HCT116 (cell line): ENCODE results near the gene HOGA1. TPM values are rescaled to one million over a fixed set of nuclear protein-coding genes. Genes with fewer than 3 reads are reported as not detected.

Source experiments
- ATAC-seq: fragments of 200-7000 bp; cut with Tn5 transposase; 2 replicates; pipeline ENCODE4 v1.9.1; 2020; ENCODE audit warnings: mild to moderate bottlenecking, moderate library complexity
- BruUV-seq: library from RNA; stranded (reverse); fragments of 400-500 nt; replicated peaks from 2 replicates; lab custom pipeline; 2021; lab: Mats Ljungman, UMichigan
- CTCF ChIA-PET: fragments of 300-600 bp; sonication (Branson Sonifier 250); formaldehyde crosslinking; loops from one replicate; lab custom pipeline; 2021; ENCODE audit warnings: antibody characterized with exemption; lab: Charles Lee
- POLR2A ChIA-PET: fragments of 300-600, 350-600 bp; sonication (Branson Sonifier 250); formaldehyde crosslinking; loops from one replicate; lab custom pipeline; 2021; ENCODE audit warnings: antibody characterized with exemption; lab: Charles Lee
- RAD21 ChIA-PET, 2 experiments: fragments of 300-600 bp; sonication (Branson Sonifier 250); formaldehyde crosslinking; loops; one replicate each; lab custom pipeline; 2023; ENCODE audit warnings: low total read pairs in 2 of 2; ENCODE audit not compliant: uncharacterized antibody in 2 of 2, unreplicated experiment in 2 of 2, low non-redundant PET in 1 of 2; lab: Charles Lee
- DNase-seq: peaks from one replicate; pipeline ENCODE4 v3.0.0-alpha.2; 2010; ENCODE audit warnings: low read depth, low spot score
- H2AFZ ChIP-seq: fragments of 200-600 bp; shearing (Covaris generic), sonication (generic); 2 replicates; pipeline ENCODE4 v1.6.1; 2017; ENCODE audit warnings: low read depth, mixed run types, mixed read lengths, antibody characterized with exemption, low read length; ENCODE audit not compliant: poor library complexity, severe bottlenecking
- H3K27ac ChIP-seq: 2 replicates; pipeline ENCODE4 v1.5.1; 2012; ENCODE audit warnings: low read depth, low read length
- H3K27me3 ChIP-seq: fragments of 200-600 bp; sonication (generic); 2 replicates; pipeline ENCODE4 v1.6.1; 2016; ENCODE audit warnings: mixed run types, low read length, mixed read lengths; ENCODE audit not compliant: insufficient read depth
- H3K36me3 ChIP-seq, 2 experiments: fragments of 200-500 bp in 1 of 2; fragments of 200-600 bp in 1 of 2; sonication (Bioruptor generic) in 1 of 2; sonication (generic) in 1 of 2; 2 replicates each; pipeline versions ENCODE4 v1.5.1 to v1.6.1; 2014 to 2016; ENCODE audit warnings: low read length in 2 of 2, inconsistent platforms in 1 of 2, mixed read lengths in 1 of 2, mixed run types in 1 of 2; ENCODE audit not compliant: insufficient read depth in 2 of 2, control insufficient read depth in 1 of 2
- H3K4me1 ChIP-seq, 2 experiments: fragments of 200-600 bp in 1 of 2; sonication (generic) in 1 of 2; 2 replicates each; pipeline versions ENCODE4 v1.5.1 to v1.6.1; 2012 to 2017; ENCODE audit warnings: low read length in 2 of 2, inconsistent platforms in 1 of 2, mild to moderate bottlenecking in 1 of 2, mixed read lengths in 1 of 2, mixed run types in 1 of 2, moderate library complexity in 1 of 2; ENCODE audit not compliant: insufficient read depth in 2 of 2, control insufficient read depth in 1 of 2
- H3K4me2 ChIP-seq: fragments of 200-600 bp; sonication (generic); 2 replicates; pipeline ENCODE4 v1.6.1; 2017; ENCODE audit warnings: mixed run types, low read length, mixed read lengths
- H3K4me3 ChIP-seq, 2 experiments: fragments of 200-600 bp in 1 of 2; sonication (generic) in 1 of 2; replicated peaks in 1 of 2; 2 replicates each; pipeline ENCODE4 v1.5.1; 2011 to 2016; ENCODE audit warnings: low read length in 2 of 2, control low read depth in 1 of 2, low read depth in 1 of 2, mild to moderate bottlenecking in 1 of 2, mixed read lengths in 1 of 2, mixed run types in 1 of 2
- H3K79me2 ChIP-seq: fragments of 200-600 bp; sonication (generic); 2 replicates; pipeline ENCODE4 v1.6.1; 2017; ENCODE audit warnings: mild to moderate bottlenecking, mixed run types, low read length, moderate library complexity, mixed read lengths; ENCODE audit not compliant: insufficient read depth
- H3K9ac ChIP-seq: fragments of 200-600 bp; sonication (generic); 2 replicates; pipeline ENCODE4 v1.6.1; 2016; ENCODE audit warnings: low read length, mixed read lengths
- H3K9me2 ChIP-seq: fragments of 200-600 bp; sonication (generic), shearing (Covaris generic); 2 replicates; pipeline ENCODE4 v1.6.1; 2017; ENCODE audit warnings: mixed run types, mild to moderate bottlenecking, moderate library complexity; ENCODE audit not compliant: insufficient read depth
- H3K9me3 ChIP-seq, 2 experiments: fragments of 200-500 bp in 1 of 2; fragments of 200-600 bp in 1 of 2; sonication (Bioruptor generic) in 1 of 2; sonication (generic) in 1 of 2; 2 replicates each; pipeline ENCODE4 v1.6.1; 2014 to 2017; ENCODE audit warnings: low read length in 2 of 2, mixed read lengths in 2 of 2, inconsistent platforms in 1 of 2, low read depth in 1 of 2, mild to moderate bottlenecking in 1 of 2, mixed run types in 1 of 2, moderate library complexity in 1 of 2; ENCODE audit not compliant: control insufficient read depth in 1 of 2, insufficient read depth in 1 of 2
- H4K20me1 ChIP-seq: fragments of 200-600 bp; sonication (generic), shearing (Covaris generic); 2 replicates; pipeline ENCODE4 v1.6.1; 2017; ENCODE audit warnings: mixed run types, mild to moderate bottlenecking, moderate library complexity; ENCODE audit not compliant: insufficient read depth
- POLR2AphosphoS5 ChIP-seq: IDR thresholded peaks from 2 replicates; pipeline ENCODE4 v1.6.1; 2011; ENCODE audit warnings: mild to moderate bottlenecking, low read depth, low read length, moderate library complexity
- intact Hi-C: fragments of 100-400 bp; cut with micrococcal nuclease; formaldehyde crosslinking; loops from 2 replicates; pipeline ENCODE4 v1.10.0; 2022
- total RNA-seq: library from RNA; stranded (reverse); gene quantifications from one replicate; pipeline ENCODE4 v1.2.1, GENCODE V29; 2021; ENCODE audit not compliant: unreplicated experiment
- TF ChIP-seq, protein P1 (sequence below), 3 experiments: fragments of 200-600 bp in 1 of 3; sonication (generic) in 1 of 3; IDR thresholded peaks in 2 of 3; conservative IDR thresholded peaks in 1 of 3; 2 replicates each; pipeline ENCODE4 v1.5.1; 2012 to 2017; ENCODE audit warnings: low read depth in 2 of 3, low read length in 2 of 3, antibody characterized with exemption in 1 of 3, borderline replicate concordance in 1 of 3, control low read depth in 1 of 3, mild to moderate bottlenecking in 1 of 3, mixed read lengths in 1 of 3, mixed run types in 1 of 3, moderate library complexity in 1 of 3; ENCODE audit not compliant: insufficient read depth in 1 of 3
- TF ChIP-seq, protein P2 (sequence below): IDR thresholded peaks from 2 replicates; pipeline ENCODE4 v1.6.1; 2012

HOGA1 gene
- total RNA-seq, 1 experiment from 2014 or later: 1.6 TPM

DNA sequence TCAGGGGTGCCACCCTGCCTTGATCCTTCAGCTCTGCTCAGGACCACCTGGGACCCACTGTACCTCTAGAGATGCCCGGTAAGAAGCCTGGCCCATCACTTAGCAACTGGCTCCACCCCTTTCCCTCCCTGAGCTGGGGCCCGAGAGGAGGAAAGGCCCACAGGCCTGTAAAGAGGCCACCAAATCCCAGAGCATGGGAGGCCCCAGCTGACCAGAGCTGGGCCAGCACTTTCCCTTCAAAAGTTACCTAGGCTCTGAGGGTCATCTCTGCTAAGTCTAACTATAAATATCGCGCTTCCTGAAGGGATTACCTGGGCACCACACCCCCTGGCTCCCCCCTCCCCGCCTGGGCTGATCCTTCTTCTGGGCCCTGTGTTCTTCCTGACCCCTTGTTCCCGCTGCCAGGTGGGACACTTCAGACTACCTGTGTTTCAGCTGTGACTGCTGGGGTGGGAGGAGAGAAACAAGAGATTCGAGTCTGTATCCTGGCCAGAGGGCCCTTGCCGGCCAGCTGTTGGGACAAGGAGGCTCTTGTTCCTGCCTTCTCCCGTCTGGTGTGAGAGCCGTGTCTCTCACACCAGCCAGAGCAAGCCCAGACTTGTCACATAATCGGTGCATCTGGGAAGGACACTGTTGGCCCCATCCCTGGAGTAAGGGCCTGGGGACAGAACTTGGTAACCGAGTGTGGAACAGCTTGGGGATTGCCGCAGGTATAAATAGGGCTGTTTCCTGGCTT, 34.4 kb upstream of the HOGA1 start:
- Histone ChIP-seq H3K9me3 (no peaks in the 10 kb centered on the region), H3K79me2 (no peaks in the 10 kb centered on the region), H3K4me1 (peaks cover 10 to 31% of the 10 kb centered on the region in 2 experiments; a peak in 3 of 4 replicates), H3K4me3 (no peak overlapping the region), H2AFZ (no peak overlapping the region), H3K27me3 (no peaks in the 10 kb centered on the region), H3K9me2 (no peaks in the 10 kb centered on the region), H3K9ac (no peak overlapping the region), H3K36me3 (no peaks in the 10 kb centered on the region), H3K4me2 (no peak overlapping the region), H3K27ac (peak overlapping the region; percentile 33; the same call in 1 of the 2 replicates), H4K20me1 (no peaks in the 10 kb centered on the region)
- CTCF ChIA-PET: interaction anchor here (1.5 kb wide), 2 partner anchors 15 to 22 kb away, joined by 5 to 7 read pairs; partner anchors contain the start of gene ANKRD2
- RAD21 ChIA-PET: no interaction called here
- no peak for TF ChIP-seq POLR2AphosphoS5
- TF ChIP-seq, protein P1, sequence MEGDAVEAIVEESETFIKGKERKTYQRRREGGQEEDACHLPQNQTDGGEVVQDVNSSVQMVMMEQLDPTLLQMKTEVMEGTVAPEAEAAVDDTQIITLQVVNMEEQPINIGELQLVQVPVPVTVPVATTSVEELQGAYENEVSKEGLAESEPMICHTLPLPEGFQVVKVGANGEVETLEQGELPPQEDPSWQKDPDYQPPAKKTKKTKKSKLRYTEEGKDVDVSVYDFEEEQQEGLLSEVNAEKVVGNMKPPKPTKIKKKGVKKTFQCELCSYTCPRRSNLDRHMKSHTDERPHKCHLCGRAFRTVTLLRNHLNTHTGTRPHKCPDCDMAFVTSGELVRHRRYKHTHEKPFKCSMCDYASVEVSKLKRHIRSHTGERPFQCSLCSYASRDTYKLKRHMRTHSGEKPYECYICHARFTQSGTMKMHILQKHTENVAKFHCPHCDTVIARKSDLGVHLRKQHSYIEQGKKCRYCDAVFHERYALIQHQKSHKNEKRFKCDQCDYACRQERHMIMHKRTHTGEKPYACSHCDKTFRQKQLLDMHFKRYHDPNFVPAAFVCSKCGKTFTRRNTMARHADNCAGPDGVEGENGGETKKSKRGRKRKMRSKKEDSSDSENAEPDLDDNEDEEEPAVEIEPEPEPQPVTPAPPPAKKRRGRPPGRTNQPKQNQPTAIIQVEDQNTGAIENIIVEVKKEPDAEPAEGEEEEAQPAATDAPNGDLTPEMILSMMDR (IDR thresholded peaks at IDR 0.05 in 2 of 3, conservative IDR thresholded peaks at IDR 0.05 in 1 of 3; ENCODE audit: borderline replicate concordance in 1 of 3, insufficient read depth in 1 of 3, low read depth in 2 of 3, low read length in 2 of 3): no peak
- TF ChIP-seq, protein P2, sequence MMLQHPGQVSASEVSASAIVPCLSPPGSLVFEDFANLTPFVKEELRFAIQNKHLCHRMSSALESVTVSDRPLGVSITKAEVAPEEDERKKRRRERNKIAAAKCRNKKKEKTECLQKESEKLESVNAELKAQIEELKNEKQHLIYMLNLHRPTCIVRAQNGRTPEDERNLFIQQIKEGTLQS: no peak
- intact Hi-C loops: no loop called here
- BruUV-seq: no TSS peak
- DNase-seq (no peak), ATAC-seq (no peak)
- POLR2A ChIA-PET: no interaction called here
